ENCODE results near the gene LYZL1. TPM values are rescaled to one million over a fixed set of nuclear protein-coding genes. Genes with fewer than 3 reads are reported as not detected.
A peak's percentile ranks its signal among the peaks of the same experiment; 100 is the strongest.

Gene LYZL1
- total RNA-seq, 1 experiment from 2014 or later, result not detected

DNA sequence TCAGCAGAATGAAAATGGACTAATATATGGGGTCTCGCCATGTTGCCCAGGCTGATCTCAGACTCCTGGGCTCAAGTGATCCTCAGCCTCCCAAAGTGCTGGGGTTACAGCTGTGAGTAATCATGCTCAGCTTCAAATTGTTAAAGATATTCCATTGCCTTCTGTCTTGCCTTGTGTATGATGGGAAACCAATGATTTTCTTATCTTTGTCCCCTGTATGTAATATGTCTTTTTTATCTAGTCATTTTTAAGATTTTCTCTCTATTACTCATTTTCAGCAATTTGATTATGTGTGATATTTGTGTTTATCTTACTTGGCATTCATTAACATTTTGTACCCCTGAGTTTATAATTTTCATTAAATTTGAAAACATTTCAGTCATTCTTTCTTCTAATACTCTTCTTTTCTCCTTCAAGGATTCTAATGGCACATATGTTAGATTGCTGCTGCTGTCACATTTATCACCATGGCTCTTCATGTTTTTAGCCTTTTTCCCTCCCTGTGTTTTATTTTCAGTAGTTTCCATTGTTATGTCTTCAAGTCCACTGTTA lies 12.6 kb downstream of the LYZL1 start (continued):
- TF ChIP-seq E2F1 (CRISPR knock-in tag; IDR thresholded peaks at IDR 0.05) (no peak), ZNF317 (CRISPR knock-in tag; IDR thresholded peaks at IDR 0.05; ENCODE audit: borderline replicate concordance, low read depth) (no peak), ATF1 (CRISPR knock-in tag; IDR thresholded peaks at IDR 0.05) (no peak)

DNA sequence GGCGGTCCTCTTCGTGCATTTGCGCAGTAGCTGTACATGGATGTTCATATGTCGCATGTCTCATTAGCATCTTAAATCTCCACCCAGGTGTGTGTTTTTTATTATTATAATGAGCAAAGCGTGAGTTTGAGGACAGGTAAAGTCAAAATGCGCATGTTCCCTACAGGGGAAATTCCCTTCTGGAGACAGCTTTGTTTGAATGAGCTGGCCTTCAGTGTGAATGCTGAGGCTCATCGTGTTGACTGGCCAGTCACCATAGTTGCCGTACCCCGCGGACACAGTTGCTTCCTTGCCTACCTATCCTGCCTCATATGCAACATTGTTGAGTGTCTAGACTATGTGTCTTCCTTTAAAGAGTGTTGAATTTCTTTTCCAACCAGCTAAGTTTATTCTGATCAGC lies 13.6 kb downstream of the LYZL1 start:
- Mint-ChIP-seq H3K9me3 (peaks cover 45% of the 10 kb centered on the region), H3K27ac (peak overlapping the region; percentile 69), H3K36me3 (peaks cover 38% of the 10 kb centered on the region), H3K4me3 (no peak overlapping the region), H3K27me3 (ENCODE audit: low read depth) (no peaks in the 10 kb centered on the region), H3K4me1 (peaks cover 26% of the 10 kb centered on the region)
- ATAC-seq, result peak; percentile 51
- POLR2A ChIA-PET, result no interaction called here
- CTCF ChIA-PET, result interaction anchor here (1.4 to 3.4 kb wide), 4 partner anchors 59 to 170 kb away, joined by 3 to 22 read pairs (median 6); no protein-coding TSS in a partner anchor
- no peak for DNase-seq (ENCODE audit: low spot score)
- TF ChIP-seq, protein P1, sequence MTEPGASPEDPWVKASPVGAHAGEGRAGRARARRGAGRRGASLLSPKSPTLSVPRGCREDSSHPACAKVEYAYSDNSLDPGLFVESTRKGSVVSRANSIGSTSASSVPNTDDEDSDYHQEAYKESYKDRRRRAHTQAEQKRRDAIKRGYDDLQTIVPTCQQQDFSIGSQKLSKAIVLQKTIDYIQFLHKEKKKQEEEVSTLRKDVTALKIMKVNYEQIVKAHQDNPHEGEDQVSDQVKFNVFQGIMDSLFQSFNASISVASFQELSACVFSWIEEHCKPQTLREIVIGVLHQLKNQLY (CRISPR knock-in tag; IDR thresholded peaks at IDR 0.05), result no peak
- TF ChIP-seq GTF2I (CRISPR knock-in tag; conservative IDR thresholded peaks at IDR 0.05), result no peak
- no peak for TF ChIP-seq TEAD1 (CRISPR knock-in tag; IDR thresholded peaks at IDR 0.05)
- TF ChIP-seq, protein P2, sequence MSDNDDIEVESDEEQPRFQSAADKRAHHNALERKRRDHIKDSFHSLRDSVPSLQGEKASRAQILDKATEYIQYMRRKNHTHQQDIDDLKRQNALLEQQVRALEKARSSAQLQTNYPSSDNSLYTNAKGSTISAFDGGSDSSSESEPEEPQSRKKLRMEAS (CRISPR knock-in tag; IDR thresholded peaks at IDR 0.05), result no peak
- TF ChIP-seq CDX4 (CRISPR knock-in tag; IDR thresholded peaks at IDR 0.05; ENCODE audit: borderline replicate concordance), result no peak
- no peak for TF ChIP-seq CTCF (IDR thresholded peaks at IDR 0.05)
- TF ChIP-seq ELF4 (CRISPR knock-in tag; IDR thresholded peaks at IDR 0.05; ENCODE audit: low read depth), result no peak
- no peak for TF ChIP-seq RELA (CRISPR knock-in tag; IDR thresholded peaks at IDR 0.05; ENCODE audit: borderline replicate concordance)
- no peak for TF ChIP-seq ZNF512 (CRISPR knock-in tag; IDR thresholded peaks at IDR 0.05; ENCODE audit: borderline replicate concordance)
- no peak for TF ChIP-seq TEAD4 (CRISPR knock-in tag; IDR thresholded peaks at IDR 0.05)
- TF ChIP-seq NFYB (CRISPR knock-in tag; conservative IDR thresholded peaks at IDR 0.05; ENCODE audit: low read depth), result no peak
- no peak for TF ChIP-seq MYBL2 (CRISPR knock-in tag; IDR thresholded peaks at IDR 0.05)
- no peak for TF ChIP-seq SMAD3 (CRISPR knock-in tag; IDR thresholded peaks at IDR 0.05; ENCODE audit: borderline replicate concordance)
- no peak for TF ChIP-seq OVOL2 (CRISPR knock-in tag; IDR thresholded peaks at IDR 0.05; ENCODE audit: borderline replicate concordance)
- TF ChIP-seq MXD4 (CRISPR knock-in tag; IDR thresholded peaks at IDR 0.05; ENCODE audit: borderline replicate concordance), result no peak
- no peak for TF ChIP-seq FOXJ3 (CRISPR knock-in tag; IDR thresholded peaks at IDR 0.05; ENCODE audit: borderline replicate concordance)
- no peak for TF ChIP-seq ZNF138 (CRISPR knock-in tag; conservative IDR thresholded peaks at IDR 0.05)
- TF ChIP-seq STAT6 (CRISPR knock-in tag; conservative IDR thresholded peaks at IDR 0.05; ENCODE audit: low read depth), result no peak
- no peak for TF ChIP-seq ZNF416 (CRISPR knock-in tag; IDR thresholded peaks at IDR 0.05)
